BJ (cell line): Measurements from ENCODE around the gene PRR29. TPM values are rescaled to one million over a fixed set of nuclear protein-coding genes. Genes with fewer than 3 reads are reported as not detected.

ENCODE experiments used
- CTCF ChIA-PET: fragments of 350-600 bp; formaldehyde crosslinking; extraction: SDS; loops from one replicate; lab custom pipeline; 2021; ENCODE audit warnings: antibody characterized with exemption, inconsistent platforms; lab: Yijun Ruan, JAX
- POLR2A ChIA-PET: fragments of 300-600 bp; sonication (Branson Sonifier 250); formaldehyde crosslinking; extraction: SDS; loops from one replicate; lab custom pipeline; 2021; ENCODE audit warnings: antibody characterized with exemption; lab: Charles Lee
- DNase-seq: peaks from one replicate; pipeline ENCODE4 v3.0.0-alpha.2; 2011; ENCODE audit warnings: low read depth
- H3K27me3 ChIP-seq: 2 replicates; pipeline ENCODE4 v1.6.0; 2011; ENCODE audit warnings: low read length; ENCODE audit not compliant: control insufficient read depth, insufficient read depth
- H3K36me3 ChIP-seq: 2 replicates; pipeline ENCODE4 v1.5.1; 2011; ENCODE audit warnings: low read length; ENCODE audit not compliant: control insufficient read depth, insufficient read depth
- H3K4me3 ChIP-seq: 2 replicates; pipeline ENCODE4 v1.5.1; 2011; ENCODE audit warnings: low read depth, mild to moderate bottlenecking, control low read depth, low read length
- polyA plus RNA-seq: library from polyadenylated mRNA; depleted of rRNA; stranded (reverse); fragments of >200 nt; gene quantifications from 2 replicates; pipeline ENCODE4 v1.2.3, GENCODE V29; 2011
- TF ChIP-seq, protein P1 (sequence below): IDR thresholded peaks from 2 replicates; pipeline ENCODE4 v1.5.1; 2011; ENCODE audit warnings: low read depth, mild to moderate bottlenecking, control low read depth, inconsistent platforms, low read length, moderate library complexity; ENCODE audit not compliant: insufficient read depth

Gene PRR29
- polyA plus RNA-seq, 1 experiment: 0.21 TPM

DNA sequence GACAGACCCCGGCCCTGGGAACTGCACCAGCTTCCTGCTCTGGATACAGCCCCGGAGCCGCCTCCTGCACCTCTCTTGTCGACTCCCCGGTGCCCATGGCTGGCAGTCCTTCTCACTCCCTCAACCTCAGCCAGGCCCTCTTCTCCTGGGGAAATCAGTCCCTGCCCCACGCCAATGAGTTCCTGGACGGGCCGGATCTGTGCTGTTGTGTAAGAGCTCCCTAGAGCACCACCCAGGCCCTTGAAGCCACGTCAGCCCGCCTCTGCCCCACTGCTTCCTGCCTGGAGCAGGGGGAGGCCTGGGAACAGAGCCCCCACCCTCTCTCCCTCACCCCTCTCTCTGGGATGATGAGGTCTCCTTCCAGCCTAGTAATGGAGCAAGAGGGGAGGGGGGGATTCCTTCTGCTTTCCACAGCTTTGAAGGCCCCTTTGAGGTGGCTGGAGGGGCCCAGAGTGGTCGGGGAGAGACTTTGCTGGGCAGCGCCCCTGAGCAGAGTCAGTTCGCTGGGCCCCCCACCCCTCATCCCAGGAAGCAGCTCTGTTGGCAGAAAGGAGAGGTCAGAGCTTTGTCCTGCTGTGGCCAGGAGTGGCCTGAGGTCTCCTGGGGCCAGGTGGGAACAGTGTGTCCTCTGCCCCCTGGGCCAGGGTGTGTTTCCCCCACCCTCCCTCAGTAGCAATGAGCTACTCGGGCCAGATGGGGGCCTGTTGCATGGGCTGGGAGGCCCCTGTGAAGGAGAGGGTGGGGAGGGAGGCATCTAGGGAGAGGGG is 3.8 kb downstream of the PRR29 start:
- ChIA-PET POLR2A (no interaction called here), CTCF (interaction anchor here (0.6 to 2.3 kb wide), 5 partner anchors 11 to 387 kb away, joined by 3 to 6 read pairs (median 3); no protein-coding TSS in a partner anchor)
- Histone ChIP-seq H3K36me3 (no peaks in the 10 kb centered on the region), H3K4me3 (no peak overlapping the region), H3K27me3 (peaks cover 6% of the 10 kb centered on the region)
- TF ChIP-seq, protein P1, sequence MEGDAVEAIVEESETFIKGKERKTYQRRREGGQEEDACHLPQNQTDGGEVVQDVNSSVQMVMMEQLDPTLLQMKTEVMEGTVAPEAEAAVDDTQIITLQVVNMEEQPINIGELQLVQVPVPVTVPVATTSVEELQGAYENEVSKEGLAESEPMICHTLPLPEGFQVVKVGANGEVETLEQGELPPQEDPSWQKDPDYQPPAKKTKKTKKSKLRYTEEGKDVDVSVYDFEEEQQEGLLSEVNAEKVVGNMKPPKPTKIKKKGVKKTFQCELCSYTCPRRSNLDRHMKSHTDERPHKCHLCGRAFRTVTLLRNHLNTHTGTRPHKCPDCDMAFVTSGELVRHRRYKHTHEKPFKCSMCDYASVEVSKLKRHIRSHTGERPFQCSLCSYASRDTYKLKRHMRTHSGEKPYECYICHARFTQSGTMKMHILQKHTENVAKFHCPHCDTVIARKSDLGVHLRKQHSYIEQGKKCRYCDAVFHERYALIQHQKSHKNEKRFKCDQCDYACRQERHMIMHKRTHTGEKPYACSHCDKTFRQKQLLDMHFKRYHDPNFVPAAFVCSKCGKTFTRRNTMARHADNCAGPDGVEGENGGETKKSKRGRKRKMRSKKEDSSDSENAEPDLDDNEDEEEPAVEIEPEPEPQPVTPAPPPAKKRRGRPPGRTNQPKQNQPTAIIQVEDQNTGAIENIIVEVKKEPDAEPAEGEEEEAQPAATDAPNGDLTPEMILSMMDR: no peak
- DNase-seq: no peak

DNA sequence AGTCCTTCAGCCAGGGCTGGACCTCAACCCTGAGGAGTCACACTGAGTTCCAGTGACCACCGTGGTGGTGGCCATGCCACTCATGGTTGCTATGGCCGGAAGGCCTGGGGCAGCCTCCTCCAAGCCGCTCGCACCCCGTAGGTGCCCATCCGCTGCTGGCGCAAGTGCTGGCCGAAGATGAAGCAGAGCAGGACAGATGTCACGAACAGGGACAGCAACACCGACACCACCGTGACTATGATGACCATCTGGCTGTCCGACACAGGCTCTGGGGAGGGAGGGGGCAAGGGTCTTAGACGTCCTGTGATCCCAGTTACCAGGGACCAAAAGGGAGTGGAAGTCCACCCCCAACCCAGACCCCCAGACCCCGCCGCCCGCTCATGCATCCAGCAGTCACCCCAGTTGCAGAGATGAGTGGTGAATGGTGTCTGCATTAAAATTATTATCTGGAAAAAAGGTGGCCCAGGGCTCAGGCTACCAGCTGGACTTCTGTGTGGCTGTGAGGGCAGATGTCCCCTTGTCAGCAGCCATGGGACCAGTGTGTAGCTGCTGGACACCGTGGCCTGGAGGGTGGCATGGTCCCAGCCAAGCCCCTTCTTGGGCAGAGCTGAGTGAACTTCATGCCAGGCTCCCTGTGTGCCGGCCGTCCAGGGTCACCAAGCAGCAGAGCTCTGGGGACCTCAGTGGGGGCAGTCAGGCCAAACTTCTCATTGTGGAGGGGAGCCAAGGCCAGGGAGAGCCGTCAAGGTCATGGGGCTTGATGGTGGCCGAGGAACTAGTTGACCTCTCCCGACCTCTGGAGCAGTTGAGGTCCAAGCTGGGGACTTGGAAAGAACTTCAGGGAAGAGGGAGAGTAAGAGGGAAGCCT is 4.7 kb downstream of the PRR29 start:
- DNase-seq: no peak
- Histone ChIP-seq H3K27me3 (peaks cover under 1% of the 10 kb centered on the region), H3K36me3 (no peaks in the 10 kb centered on the region), H3K4me3 (no peak overlapping the region)
- TF ChIP-seq, protein P1: no peak
- ChIA-PET POLR2A (no interaction called here), CTCF (interaction anchor here (0.6 to 2.3 kb wide), 3 partner anchors 12 to 83 kb away, joined by 3 to 6 read pairs (median 5); no protein-coding TSS in a partner anchor)

DNA sequence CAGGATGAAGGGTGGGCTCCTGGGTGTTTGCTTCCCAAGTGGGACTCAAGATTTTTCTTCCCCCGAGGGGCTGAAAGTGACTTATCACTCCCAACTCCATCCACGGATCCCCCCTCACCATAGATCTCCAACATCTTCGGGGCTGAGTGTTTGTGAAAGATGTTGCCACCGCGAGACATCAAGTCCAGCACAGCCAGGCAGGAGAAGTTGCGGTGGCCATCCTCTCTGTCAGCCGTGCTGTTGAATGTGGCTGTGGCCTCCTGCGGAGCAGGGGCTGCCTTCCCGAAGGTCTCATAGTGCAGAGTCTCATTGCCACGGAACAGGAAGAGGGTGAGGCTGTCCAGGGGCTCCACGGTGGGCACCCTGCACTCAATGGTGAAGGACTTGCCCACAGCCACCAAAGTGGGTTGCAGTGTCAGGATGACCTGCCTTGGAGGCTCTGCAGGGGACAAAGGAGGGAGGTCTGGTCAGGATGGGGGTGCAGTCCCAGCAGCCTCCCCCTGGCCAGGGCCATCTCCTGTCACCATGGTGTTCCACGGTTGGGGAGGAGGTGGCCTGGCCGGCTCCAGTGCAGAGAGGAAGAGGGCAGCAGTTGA is 5.5 kb downstream of the PRR29 start:
- ChIA-PET POLR2A (no interaction called here), CTCF (interaction anchor here (0.6 to 6.4 kb wide), 2 partner anchors 22 to 58 kb away, joined by 3 to 30 read pairs; no protein-coding TSS in a partner anchor)
- no peak for DNase-seq

GRCh38 chr17:64004218-64004770 is 6.1 kb downstream of the PRR29 start:
- Histone ChIP-seq H3K27me3 (no peaks in the 10 kb centered on the region), H3K4me3 (no peak overlapping the region), H3K36me3 (no peaks in the 10 kb centered on the region)
- CTCF ChIA-PET: interaction anchor here (1.2 to 6.4 kb wide), 4 partner anchors 22 to 115 kb away, joined by 3 to 30 read pairs (median 12); partner anchors contain the start of gene GH1
- POLR2A ChIA-PET: no interaction called here
- no peak for DNase-seq
- TF ChIP-seq, protein P1: no peak

More for the DNA sequence above, 5.5 kb downstream of the PRR29 start:
- TF ChIP-seq, protein P1: no peak
- Histone ChIP-seq H3K36me3 (no peaks in the 10 kb centered on the region), H3K4me3 (no peak overlapping the region), H3K27me3 (no peaks in the 10 kb centered on the region)
